Measurements from ENCODE around the gene SLC1A2. TPM values are rescaled to one million over a fixed set of nuclear protein-coding genes. Genes with fewer than 3 reads are reported as not detected.

The SLC1A2 gene
- total RNA-seq, 2 donors from 2014 or later = 7.1 to 13.5 TPM

- Histone ChIP-seq H3K9ac (ENCODE audit: extremely low read depth, low read length, poor library complexity, severe bottlenecking) (no peak overlapping the region), H3K27ac (ENCODE audit: low read depth, low read length) (no peak overlapping the region), H3K4me1 (ENCODE audit: control insufficient read depth, insufficient read depth, low read length) (no peaks in the 10 kb centered on the region), H3K36me3 (ENCODE audit: control insufficient read depth, insufficient read depth, low read length) (no peaks in the 10 kb centered on the region), H3K27me3 (ENCODE audit: control insufficient read depth, insufficient read depth, low read length, poor library complexity, severe bottlenecking) (no peaks in the 10 kb centered on the region), H3K9me3 (ENCODE audit: control insufficient read depth, low read length) (peaks cover 4% of the 10 kb centered on the region), H3K4me3 (ENCODE audit: low read length) (no peak overlapping the region)
- Mint-ChIP-seq H3K9me3 (no peaks in the 10 kb centered on the region), H3K27ac (no peak overlapping the region), H3K36me3 (ENCODE audit: low read depth) (no peaks in the 10 kb centered on the region), H3K27me3 (ENCODE audit: insufficient read depth) (peaks cover 8% of the 10 kb centered on the region), H3K4me1 (peaks cover 12% of the 10 kb centered on the region), H3K4me3 (no peak overlapping the region)
- 100% methylated on average over 1 of the region's 1 CpG; no CpG with 5 or more reads in 1 of the 2 experiments for WGBS, 2 experiments (ENCODE audit: insufficient coverage in 1 of 2, insufficient read length in 1 of 2)
- TF ChIP-seq CTCF (conservative IDR thresholded peaks at IDR 0.05) = no peak
- no peak for DNase-seq
These were observed 178.3 kb downstream of the SLC1A2 start for GRCh38 chr11:35241083-35241482.

DNA sequence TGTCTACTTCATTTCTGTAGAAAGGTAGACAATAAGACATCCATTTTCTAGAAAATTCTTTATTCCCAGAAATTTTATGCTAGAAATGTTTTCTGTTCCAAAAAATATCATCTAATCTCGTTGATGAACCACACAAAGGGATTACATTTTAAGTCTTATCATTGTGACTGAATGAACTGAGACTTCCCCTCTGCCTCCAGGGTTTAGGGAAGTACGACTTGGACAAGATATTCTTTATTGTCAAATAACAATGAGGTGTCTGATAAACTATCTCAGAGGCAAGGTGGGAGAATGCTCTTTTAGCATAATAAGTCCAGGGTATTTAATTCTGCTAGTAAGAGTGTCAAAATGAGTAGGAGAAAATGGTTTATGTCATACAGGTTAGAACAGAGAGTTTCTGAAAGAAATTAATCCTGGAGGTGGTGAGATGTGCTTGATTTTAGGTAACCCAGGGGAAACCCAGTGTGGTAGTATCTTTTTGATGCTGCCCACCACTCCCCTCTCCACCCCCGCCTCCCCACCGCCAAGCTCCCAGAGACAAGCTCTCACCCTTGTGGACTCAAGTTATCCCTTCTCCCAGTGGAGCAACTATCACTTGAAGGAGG is 179.8 kb downstream of the SLC1A2 start:
- H3K27ac Mint-ChIP-seq = no peak overlapping the region
- H3K36me3 ChIP-seq (ENCODE audit: control insufficient read depth, insufficient read depth, low read length) = no peaks in the 10 kb centered on the region
- H3K9me3 ChIP-seq (ENCODE audit: control insufficient read depth, low read length) = peaks cover 4% of the 10 kb centered on the region
- no peak overlapping the region for H3K4me3 ChIP-seq (ENCODE audit: low read length)
- H3K9me3 Mint-ChIP-seq = no peaks in the 10 kb centered on the region
- no peak overlapping the region for H3K9ac ChIP-seq (ENCODE audit: extremely low read depth, low read length, poor library complexity, severe bottlenecking)
- TF ChIP-seq CTCF (conservative IDR thresholded peaks at IDR 0.05) = no peak
- 75 to 83% methylated on average over 2 to 4 of the region's 4 CpGs for WGBS, 2 experiments (ENCODE audit: insufficient coverage in 1 of 2, insufficient read length in 1 of 2)
- peaks cover 12% of the 10 kb centered on the region for H3K4me1 Mint-ChIP-seq
- no peaks in the 10 kb centered on the region for H3K27me3 ChIP-seq (ENCODE audit: control insufficient read depth, insufficient read depth, low read length, poor library complexity, severe bottlenecking)
- no peak overlapping the region for H3K27ac ChIP-seq (ENCODE audit: low read depth, low read length)
- no peaks in the 10 kb centered on the region for H3K36me3 Mint-ChIP-seq (ENCODE audit: low read depth)
- DNase-seq = no peak
- H3K4me1 ChIP-seq (ENCODE audit: control insufficient read depth, insufficient read depth, low read length) = no peaks in the 10 kb centered on the region
- no peak overlapping the region for H3K4me3 Mint-ChIP-seq
- H3K27me3 Mint-ChIP-seq (ENCODE audit: insufficient read depth) = peaks cover 15% of the 10 kb centered on the region

DNA sequence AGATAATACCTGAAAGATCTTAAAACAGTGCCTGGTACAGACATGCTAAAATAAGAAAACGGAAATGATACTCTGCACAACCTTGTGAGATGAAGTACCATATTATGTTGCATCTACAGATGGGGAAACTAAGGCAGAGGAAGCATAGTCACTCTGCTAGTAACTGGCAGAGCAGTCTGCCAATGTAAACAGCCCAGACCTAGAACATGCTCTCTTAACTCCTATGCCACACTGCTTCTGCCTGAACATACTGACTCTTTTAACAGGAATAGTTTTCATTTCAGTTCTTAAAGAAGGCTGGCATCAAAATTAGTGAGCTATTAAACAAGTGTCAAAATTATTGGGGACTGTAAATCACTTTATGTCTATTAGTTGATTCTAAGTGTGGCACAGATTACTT is 180.5 kb downstream of the SLC1A2 start:
- no peak for TF ChIP-seq CTCF (conservative IDR thresholded peaks at IDR 0.05)
- no peaks in the 10 kb centered on the region for H3K36me3 ChIP-seq (ENCODE audit: control insufficient read depth, insufficient read depth, low read length)
- H3K27ac ChIP-seq (ENCODE audit: low read depth, low read length) = no peak overlapping the region
- peaks cover 5% of the 10 kb centered on the region for H3K9me3 Mint-ChIP-seq
- H3K4me1 Mint-ChIP-seq = peaks cover 12% of the 10 kb centered on the region
- DNase-seq = no peak
- no peak overlapping the region for H3K4me3 ChIP-seq (ENCODE audit: low read length)
- WGBS, 2 experiments (ENCODE audit: insufficient coverage in 1 of 2, insufficient read length in 1 of 2) = 86 to 97% methylated on average over 1 of the region's 1 CpG
- no peaks in the 10 kb centered on the region for H3K27me3 ChIP-seq (ENCODE audit: control insufficient read depth, insufficient read depth, low read length, poor library complexity, severe bottlenecking)
- H3K9ac ChIP-seq (ENCODE audit: extremely low read depth, low read length, poor library complexity, severe bottlenecking) = no peak overlapping the region
- peaks cover 15% of the 10 kb centered on the region for H3K27me3 Mint-ChIP-seq (ENCODE audit: insufficient read depth)
- no peak overlapping the region for H3K4me3 Mint-ChIP-seq
- H3K27ac Mint-ChIP-seq = no peak overlapping the region
- peaks cover 4% of the 10 kb centered on the region for H3K9me3 ChIP-seq (ENCODE audit: control insufficient read depth, low read length)
- H3K36me3 Mint-ChIP-seq (ENCODE audit: low read depth) = no peaks in the 10 kb centered on the region
- no peaks in the 10 kb centered on the region for H3K4me1 ChIP-seq (ENCODE audit: control insufficient read depth, insufficient read depth, low read length)
